UCSD-AML1 (cell line): ENCODE measurements around the gene AMZ2.
"Not testable (repeated sequence)": the region's sequence is repeated elsewhere in the genome, so short reads cannot be mapped to it uniquely, and the experiment has no call there.

Experiments
- DNase-seq: peaks from one replicate; lab custom pipeline; 2025; ENCODE audit not compliant: unreplicated experiment; lab: John Stamatoyannopoulos, UW

The AMZ2 gene

DNA sequence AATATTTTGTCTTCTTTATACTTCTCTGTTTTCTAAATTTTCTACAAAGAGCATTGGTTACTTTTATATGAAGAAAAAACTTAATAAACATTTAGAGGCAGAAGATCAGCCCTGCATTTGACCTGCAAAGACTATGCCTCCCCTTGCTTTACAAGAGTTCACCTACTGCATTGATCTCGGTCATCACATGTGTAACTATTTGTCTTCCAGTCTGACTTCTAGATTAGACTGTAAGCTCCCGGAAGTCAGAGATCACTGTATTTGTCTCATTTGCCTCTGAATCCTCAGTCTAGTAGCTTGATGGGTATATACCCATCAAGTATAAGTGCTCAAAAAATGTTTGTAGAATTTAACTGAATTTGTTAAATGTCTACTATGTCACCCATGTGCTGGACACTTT lies 27.7 kb upstream of the AMZ2 start:
- not testable (repeated sequence) for DNase-seq

DNA sequence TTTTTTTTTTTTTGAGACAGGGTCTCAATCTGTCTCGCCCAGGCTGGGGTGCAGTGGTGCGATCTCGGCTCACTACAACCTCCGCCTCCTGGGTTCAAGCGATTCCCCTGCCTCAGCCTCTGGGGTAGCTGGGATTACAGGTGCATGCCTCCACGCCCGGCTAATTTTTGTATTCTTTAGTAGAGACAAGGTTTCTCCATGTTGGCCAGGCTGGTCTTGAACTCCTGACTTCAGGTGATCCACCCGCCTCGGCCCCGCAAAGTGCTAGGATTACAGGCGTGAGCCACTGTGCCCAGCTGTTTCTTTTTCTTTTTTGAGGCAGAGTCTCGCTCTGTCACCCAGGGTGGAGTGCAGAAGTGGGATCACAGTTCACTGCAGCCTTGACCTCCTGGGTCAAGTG lies 27.1 kb upstream of the AMZ2 start:
- DNase-seq, result not testable (repeated sequence)

DNA sequence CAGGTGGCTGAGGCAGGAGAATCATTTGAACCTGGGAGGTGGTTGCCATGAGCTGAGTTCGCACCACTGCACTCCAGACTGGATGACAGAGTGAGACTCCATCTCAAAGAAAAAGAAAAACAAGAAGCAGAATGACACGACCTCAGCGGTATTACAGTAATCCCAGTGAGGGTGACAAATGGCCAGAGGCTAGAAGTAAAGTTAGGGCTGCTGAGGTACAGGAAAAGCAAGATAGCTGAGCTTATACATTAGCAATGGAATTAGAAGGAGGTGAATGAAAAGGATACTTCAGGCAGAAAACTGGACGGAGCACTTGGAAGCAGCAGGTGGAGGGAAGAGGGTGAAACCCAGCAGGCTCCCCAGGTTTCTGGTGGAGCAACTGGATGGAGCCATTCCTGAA lies 26.1 kb upstream of the AMZ2 start:
- DNase-seq, result no peak

DNA sequence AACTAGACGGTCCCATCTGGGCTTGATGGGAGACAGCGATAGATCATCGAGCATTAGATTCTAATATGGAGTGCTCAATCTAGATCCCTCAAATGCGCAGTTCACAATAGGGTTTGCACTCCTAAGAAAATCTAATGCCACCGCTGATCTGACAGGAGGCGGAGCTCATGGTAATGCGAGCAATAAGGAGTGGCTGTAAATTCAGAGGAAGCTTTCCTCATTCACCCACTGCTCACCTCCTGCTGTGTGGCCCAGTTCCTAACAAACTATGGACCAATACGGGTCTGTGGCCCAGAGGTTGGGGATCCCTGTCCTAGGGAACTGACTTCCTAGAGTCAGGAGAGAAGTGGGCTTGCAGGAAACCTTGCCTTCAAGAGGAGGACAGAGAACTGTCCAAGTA lies 25.2 kb upstream of the AMZ2 start:
- DNase-seq, result no peak

DNA sequence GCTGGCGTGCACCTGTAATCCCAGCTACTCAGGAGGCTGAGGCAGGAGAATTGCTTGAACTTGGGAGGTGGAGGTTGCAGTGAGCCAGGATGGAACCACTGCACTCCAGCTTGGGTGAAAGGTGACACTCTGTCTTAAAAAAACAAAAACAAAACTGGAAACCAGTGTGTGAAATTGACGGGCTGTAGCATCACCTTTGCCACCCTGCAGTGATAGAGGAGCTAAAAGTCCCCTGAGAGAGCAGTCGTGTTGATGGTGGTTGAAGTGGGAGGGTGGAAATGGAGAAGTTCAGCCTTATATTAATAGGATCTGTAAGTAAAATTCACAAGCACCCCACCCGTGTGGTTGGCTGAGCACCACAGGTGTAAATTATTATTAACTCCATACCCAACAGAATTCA lies 22.8 kb upstream of the AMZ2 start:
- not testable (repeated sequence) for DNase-seq

GRCh38 chr17:68228039-68228680 lies 19.7 kb upstream of the AMZ2 start:
- DNase-seq, result not testable (repeated sequence)

GRCh38 chr17:68228817-68229570 lies 18.8 kb upstream of the AMZ2 start:
- DNase-seq, result no peak

DNA sequence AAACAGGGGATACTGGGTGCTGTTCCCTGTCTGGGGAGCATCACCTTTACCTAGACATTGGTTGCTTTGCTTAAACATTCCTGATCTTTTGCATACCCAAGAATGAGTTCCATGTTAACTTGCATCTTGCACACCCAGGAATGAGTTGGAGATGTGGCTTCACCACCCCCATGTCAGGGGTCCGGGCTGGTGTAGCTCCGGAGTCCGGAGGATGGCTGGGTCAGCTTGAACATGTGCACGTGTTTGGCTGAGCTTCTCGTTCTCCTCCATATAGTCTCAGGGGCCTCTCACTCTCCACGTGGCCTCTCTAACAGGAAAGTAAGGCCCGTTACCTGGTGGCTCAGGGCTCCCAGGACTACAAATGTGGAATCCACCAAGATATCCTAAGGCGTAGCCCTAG lies 18.2 kb upstream of the AMZ2 start:
- DNase-seq, result no peak

DNA sequence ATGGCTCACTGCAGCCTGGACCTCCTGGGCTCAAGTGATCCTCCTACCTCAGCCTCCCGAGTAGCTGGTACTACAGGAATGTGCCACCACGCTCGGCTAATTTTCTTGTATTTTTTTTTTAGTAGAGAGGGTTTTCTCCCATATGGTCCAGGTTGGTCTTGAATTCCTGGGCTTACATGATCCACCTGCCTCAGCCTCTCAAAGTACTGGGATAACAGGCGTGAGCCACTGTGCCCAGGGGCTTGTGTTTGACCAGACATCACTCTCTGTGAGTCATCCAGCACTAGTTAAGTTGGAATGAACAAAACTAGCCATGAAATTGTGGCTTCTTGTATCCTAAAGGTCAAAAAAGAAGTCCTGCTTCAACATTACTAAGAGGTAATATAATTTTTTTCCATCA lies 16.7 kb upstream of the AMZ2 start:
- DNase-seq, result not testable (repeated sequence)

GRCh38 chr17:68231541-68231940 lies 16.3 kb upstream of the AMZ2 start:
- DNase-seq, result no peak

DNA sequence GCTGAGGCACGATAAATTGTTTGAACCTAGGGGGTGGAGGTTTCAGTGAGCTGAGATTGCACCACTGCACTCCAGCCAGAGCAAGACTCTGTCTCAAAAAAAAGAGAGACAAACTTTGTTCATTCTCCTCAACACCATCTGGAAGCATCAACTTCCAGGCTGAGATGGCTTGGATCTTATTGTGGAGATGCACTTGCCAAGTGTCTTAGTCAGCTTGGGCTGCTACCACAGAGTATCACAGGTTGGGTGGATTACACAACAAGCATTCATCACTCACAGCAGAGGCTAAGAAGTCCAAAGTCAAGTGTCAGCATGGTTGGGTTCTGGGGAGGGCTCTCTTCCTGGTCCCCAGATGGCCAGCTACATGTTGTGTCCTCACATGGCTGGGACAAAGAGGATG lies 15.1 kb upstream of the AMZ2 start:
- DNase-seq, result not testable (repeated sequence)

DNA sequence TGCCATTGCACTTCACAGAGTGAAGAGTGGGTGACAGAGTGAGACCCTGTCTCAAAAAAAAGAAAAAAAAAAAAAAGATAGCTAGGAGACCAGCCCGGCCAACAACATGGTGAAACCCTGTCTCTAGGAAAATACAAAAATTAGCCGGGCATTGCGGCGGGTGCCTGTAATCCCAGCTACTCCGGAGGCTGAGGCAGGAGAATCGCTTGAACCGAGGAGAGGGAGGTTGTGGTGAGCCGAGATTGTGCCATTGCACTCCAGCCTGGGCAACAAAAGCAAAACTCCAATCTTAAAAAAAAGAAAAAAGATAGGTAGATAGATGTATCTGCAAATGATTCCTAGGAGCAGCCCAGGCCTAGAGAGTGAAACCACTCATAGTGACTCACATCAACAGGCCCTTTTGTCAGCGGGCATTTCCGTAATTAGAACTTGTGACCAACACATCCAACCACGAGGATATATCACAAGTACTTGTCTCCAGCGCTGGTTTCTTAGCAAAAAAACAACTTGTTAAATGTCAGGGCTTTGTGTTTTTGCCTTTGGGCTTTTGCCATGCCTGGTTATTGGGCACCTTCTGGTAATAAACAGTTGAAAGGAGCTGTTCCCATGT lies 13.0 kb upstream of the AMZ2 start:
- DNase-seq, result not testable (repeated sequence)

DNA sequence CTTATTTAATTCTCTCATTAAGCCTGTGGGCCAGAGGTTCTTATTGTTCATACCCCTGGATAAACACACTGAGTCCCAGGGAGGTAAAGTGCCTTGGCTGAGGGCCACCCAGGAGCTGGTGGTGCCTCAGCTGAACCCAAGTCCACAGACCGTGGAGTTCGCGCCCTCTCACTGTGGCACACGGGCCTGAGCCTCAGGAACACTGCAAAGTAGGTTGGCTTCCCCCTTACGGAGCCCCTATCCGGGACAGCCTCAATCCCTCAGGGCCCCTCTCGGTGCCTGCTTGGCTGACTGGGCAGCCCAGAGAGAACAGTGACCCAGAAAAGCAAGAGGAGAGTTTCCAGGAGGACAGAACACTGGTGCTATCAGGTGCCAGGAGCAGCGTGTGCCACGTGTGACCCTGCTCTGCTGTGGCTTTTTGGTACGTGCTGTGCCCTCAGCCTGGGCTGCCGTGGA lies 12.5 kb upstream of the AMZ2 start:
- not testable (repeated sequence) for DNase-seq

GRCh38 chr17:68237369-68238163 lies 10.3 kb upstream of the AMZ2 start:
- DNase-seq, result peak; percentile 23

GRCh38 chr17:68238164-68238870 lies 9.5 kb upstream of the AMZ2 start:
- no peak for DNase-seq

DNA sequence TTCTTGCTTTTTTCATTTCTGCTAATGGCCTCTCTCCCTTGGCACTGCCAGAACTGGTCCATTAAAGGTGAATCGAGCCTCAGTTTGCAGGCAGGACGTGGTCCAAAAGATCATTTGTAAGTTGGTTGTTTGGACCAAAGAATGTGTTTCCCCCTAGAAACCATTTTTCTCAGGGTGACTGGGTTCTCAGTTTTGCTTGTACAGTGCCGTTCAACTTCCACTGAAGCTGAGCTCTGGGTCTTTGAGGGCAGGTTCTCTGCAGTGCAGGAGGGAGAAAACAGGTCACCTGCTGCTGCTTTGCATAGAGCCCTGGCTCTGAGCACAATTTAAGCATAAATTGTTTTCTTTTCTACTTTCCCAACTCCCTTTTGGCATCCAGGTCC lies 9.0 kb upstream of the AMZ2 start:
- no peak for DNase-seq

DNA sequence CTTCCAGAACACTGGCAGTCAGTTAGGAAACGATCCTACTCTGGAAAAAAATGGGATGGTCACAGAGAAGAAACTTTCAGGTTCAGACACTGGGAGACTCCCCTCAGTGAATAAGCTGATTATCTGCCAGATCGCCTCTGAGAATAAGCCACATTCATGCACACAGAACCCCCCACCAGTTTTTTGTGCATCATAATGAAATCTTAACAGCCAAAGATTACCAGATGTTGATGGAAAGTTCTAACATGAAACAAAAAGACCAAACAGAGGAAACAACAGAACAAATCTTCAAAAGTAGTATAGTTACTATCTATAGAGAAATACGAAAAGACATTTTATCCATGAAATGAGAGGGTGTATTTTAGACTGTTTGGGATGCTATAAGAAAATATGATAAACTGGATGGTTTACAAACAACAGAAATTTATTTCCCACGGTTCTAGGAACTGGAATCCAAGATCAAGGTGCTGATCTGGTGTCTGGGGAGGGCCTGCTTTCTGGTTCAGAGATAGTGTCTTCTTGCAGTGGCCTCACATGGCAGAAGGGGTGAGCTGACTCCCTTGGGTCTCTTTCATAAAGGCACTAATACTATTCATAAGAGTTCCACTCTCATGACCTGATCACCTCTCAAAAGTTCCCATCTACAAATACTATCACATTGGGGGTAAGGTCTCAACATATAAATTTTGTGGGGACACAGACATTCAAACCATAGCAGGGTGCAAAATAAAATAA lies 8.0 kb upstream of the AMZ2 start:
- DNase-seq, result no peak

GRCh38 chr17:68246271-68247028 lies 1.4 kb upstream of the AMZ2 start:
- DNase-seq, result no peak

- no peak for DNase-seq
These were observed 469 bp downstream of the AMZ2 start for GRCh38 chr17:68248199-68248825.
